H1 (cell line): Measurements from ENCODE around the gene CFAP100.

ENCODE experiments used
- POLR2AphosphoS5 ChIP-seq: IDR thresholded peaks from 2 replicates; pipeline ENCODE4 v1.6.1; 2011; ENCODE audit warnings: low read depth, low read length
- TF ChIP-seq, protein P1 (sequence below), 3 experiments: IDR thresholded peaks; 1 replicate in 2 of 3; 2 replicates in 1 of 3; pipeline versions ENCODE4 v1.5.1 to v1.6.1; 2011; ENCODE audit warnings: low read length in 3 of 3, mild to moderate bottlenecking in 3 of 3, inconsistent platforms in 2 of 3, low read depth in 1 of 3, moderate library complexity in 1 of 3; ENCODE audit not compliant: insufficient read depth in 1 of 3; ENCODE audit errors: control extremely low read depth in 1 of 3

- TF ChIP-seq, protein P1, sequence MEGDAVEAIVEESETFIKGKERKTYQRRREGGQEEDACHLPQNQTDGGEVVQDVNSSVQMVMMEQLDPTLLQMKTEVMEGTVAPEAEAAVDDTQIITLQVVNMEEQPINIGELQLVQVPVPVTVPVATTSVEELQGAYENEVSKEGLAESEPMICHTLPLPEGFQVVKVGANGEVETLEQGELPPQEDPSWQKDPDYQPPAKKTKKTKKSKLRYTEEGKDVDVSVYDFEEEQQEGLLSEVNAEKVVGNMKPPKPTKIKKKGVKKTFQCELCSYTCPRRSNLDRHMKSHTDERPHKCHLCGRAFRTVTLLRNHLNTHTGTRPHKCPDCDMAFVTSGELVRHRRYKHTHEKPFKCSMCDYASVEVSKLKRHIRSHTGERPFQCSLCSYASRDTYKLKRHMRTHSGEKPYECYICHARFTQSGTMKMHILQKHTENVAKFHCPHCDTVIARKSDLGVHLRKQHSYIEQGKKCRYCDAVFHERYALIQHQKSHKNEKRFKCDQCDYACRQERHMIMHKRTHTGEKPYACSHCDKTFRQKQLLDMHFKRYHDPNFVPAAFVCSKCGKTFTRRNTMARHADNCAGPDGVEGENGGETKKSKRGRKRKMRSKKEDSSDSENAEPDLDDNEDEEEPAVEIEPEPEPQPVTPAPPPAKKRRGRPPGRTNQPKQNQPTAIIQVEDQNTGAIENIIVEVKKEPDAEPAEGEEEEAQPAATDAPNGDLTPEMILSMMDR (IDR thresholded peaks at IDR 0.05; ENCODE audit: control extremely low read depth in 1 of 3, insufficient read depth in 1 of 3, low read depth in 1 of 3, low read length in 3 of 3) = no peak
- no peak for TF ChIP-seq POLR2AphosphoS5
Measured at GRCh38 chr3:126477061-126477380, 82.3 kb downstream of the CFAP100 start.
